Activated T-helper 1 cell treated with anti-CD3 and anti-CD28 coated beads, Interleukin-2, amount 50 U/mL, for 16 hours (primary cell): ENCODE data around the gene SORCS1.

Experiments
- DNase-seq, 2 donors: peaks; one replicate each; pipeline ENCODE4 v3.0.0-alpha.2; 2020; ENCODE audit warnings: low read depth in 1 of 2, low spot score in 1 of 2

SORCS1 gene

DNA sequence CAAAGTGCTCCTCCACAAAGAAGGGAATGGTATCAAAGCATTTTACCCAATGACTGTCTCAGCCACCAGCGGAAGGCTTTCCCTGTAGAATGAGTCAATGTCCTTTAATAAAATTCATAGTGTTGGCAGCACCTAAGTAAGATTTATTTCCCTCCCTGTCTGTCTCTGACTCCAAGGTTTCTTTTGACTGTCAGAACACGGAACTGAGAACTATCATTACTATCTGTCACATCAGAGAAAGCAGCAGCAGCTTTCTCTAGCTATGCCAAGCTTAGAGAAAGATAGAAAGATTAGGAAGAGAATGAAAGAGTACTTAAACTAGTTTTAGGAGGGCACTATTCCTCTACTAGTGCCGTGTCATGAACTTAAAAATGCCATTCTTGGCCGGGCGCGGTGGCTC is 400.1 kb downstream of the SORCS1 start:
- DNase-seq: no peak

DNA sequence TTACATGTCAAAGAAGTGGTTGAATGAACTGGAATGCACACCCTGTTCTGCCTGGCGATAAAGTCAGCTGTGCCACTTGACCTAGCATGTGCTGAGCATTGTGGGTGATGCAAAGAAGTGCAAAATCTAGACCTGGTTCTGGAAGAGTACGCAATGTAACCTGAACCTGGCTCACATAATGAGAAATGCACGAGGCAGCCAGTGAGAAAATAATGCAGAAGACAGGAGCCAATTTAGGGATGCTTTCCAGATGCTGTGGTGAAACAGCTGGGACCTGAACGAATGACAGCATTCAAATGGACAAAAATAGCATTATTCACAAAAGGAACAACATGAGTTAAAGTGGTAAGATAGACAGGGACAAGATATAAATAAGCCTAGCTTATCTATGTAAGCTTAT is 402.6 kb downstream of the SORCS1 start:
- DNase-seq: no peak

DNA sequence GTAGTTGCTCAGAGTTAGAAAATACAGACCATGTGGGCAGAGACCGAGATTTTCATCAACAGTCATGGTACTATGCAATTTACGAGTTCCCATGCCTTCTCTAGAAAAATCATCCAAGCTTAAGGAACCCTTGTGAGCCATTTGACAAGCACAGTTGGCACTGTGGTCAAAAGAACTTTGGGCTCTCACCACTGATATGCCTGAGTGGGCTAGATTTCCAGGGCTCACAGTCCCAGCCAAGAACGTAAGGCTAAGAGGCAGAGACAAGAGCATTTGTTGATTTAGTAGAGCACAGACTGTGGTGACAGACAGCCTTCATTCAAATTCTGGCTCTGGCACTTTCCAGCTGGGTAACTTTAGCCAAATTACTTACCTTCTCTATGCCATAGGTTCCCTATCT is 407.0 kb downstream of the SORCS1 start:
- no peak for DNase-seq

DNA sequence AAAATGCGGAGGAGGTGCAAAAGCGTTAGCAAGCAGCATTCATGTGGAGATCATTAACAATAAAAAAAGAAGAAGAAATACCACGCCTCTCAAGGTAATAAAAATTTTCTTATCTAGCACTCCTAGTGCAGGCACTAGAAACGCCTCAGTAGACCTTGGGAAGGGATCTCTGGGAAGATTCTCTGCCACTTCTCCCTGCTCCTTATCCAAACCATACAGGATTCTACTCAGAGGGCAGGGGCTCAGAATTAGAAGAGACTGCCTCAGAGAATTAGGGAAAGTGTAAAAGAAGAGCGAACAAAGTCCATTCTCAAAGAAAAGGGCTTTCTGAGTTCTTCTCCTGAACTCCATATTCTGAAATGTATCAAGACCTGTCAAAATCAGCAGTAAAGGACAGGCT is 413.4 kb downstream of the SORCS1 start:
- no peak for DNase-seq

DNA sequence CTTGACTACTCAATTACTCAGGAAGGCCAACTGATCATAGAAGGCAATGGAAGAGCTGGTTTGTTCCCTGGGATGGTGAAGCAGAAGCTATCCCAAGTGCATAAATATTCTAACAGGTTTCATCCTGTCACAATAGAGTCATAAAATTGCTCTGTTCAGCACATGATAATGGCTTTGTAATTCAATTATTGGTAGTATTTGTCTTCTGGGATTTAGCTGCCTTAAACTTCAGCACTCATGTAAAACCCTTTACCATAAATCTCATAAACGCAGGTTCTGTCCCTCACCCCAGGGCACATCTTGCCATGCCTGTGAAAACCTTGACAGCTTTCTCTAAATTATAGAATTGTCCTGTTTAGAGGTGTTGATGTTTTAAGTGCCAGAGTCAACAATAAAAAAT is 417.6 kb downstream of the SORCS1 start:
- no peak for DNase-seq

DNA sequence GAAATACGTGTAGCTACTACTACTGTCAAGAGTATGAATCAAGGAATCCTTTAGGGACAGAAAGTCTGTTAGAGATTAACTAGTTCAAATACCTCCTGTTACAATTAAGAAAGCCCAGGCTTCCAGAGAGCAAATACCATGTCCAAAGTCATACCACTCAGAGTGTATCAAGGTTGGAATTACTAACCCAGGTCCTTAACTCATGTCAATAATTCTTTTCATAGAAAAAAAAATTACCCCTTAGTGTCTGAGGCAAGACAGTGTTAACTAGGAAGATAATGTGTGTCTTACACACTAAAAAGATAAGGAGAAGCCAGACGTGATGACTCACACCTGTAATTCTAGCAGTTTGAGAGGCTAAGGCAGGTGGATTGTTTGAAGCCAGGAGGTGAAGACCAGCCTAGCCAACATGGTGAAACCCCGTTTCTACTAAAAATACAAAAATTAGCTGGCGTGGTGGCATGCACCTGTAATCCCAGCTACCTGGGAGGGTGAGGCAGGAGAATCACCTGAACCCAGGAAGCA is 423.4 kb downstream of the SORCS1 start:
- DNase-seq: no peak

DNA sequence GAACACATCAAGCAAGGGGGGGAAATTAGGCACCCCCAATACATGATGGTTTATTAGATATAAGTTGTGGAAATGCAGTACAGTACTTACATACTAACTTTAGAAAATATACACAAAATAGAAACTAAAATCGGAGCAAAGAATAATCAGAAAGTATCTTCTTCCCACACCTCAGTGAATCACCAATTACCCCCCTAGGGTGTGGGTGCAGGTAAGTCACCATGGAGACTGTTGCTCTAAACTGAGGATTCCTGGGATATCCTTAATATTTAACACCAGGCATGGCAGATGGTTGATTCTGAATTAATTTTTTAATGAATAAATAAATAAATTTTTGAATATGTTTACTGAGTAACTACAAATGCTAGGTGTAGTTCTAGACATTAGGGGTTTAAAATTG is 424.4 kb downstream of the SORCS1 start:
- no peak for DNase-seq

DNA sequence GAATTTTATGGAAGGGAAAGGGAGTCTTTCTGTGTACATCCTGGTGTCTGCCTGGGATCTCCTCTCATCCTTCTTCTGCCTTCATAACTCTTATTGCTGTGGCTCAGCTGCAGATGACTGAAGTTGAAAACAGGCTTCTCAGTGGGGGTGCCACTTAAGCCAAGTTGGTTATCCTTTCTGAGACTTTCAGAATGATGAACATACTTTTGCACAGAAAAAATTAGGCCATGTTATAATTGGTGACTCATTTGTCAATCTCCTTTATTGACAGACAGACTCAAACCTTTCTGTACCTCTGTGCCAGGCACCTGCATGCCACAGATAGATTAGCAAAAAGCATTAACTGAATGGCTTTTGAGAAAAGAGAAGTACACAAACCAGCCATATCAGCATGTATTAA is 430.3 kb downstream of the SORCS1 start:
- DNase-seq: no peak

DNA sequence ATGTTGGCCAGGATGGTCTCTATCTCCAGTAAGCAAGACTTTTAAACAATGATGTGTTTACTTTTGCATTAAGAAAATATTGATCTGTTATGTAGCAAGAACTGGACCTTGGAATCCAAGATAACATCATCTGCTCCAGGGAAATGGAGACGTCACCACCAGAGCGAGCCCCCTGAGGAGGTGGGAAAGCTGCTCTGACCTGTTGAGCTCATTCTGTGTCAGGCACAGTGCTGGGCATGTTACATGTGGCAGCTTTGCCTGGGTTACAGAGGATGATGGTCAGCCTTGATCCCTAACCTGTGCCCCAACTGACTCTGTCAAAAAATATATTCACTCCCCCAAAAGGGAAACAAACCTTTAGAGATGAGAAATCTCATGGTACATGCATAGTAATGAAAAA is 436.3 kb downstream of the SORCS1 start:
- DNase-seq: no peak

DNA sequence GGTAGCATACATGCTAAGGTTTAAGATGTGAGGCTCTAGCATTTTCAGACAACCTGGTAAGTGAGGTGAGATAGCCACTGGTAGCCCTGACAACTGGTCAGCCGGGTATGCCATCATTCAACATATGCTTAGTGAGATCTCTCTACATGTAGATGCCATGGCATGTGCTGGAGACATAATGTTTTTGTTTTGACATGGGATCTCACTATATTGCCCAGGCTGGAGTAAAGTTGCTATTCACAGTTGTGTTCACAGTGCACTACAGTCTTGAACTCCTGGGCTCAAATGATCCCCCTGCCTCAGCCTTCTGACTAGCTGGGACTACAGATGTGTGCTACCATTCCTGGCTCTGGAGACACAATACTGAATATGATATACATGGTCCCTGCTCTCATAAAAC is 437.3 kb downstream of the SORCS1 start:
- no peak for DNase-seq

DNA sequence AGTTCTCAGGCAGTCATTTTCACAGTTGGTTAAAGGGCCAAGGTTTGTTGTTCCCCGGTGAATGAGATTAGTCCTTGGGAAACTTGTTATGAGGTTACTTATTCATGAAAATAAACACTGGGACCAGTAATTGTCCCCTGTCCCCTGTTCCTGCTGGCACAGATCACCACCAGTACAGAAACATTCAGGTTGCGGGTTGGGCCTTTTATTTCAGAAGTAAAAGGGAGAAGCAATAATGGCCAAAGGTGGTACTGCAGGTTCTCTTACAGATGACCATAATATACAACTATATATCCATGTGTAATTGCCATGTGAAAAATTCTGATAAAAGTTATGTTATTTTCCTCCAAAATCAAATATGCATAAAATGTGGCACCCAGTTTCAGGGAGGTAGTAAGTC is 442.0 kb downstream of the SORCS1 start:
- no peak for DNase-seq

DNA sequence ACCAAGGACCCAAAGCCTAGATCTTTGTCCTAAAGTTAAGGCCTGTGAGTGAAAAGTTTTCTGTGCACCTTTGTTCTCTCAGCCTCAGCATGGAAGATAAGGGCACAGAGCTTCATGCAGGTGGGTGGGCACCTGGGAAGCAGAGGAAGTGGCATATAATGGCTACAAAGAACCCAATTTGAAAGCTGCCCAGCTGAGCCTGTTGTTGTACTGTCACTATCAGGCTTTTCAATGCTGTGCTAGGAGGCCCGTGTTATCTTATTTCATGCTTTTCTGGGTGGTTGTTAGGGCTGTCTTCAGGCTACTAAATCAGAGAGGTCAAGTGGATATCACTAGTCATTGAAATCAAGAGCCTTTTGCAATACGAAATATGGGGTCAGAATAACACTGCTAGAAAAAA is 443.8 kb downstream of the SORCS1 start:
- DNase-seq: no peak

DNA sequence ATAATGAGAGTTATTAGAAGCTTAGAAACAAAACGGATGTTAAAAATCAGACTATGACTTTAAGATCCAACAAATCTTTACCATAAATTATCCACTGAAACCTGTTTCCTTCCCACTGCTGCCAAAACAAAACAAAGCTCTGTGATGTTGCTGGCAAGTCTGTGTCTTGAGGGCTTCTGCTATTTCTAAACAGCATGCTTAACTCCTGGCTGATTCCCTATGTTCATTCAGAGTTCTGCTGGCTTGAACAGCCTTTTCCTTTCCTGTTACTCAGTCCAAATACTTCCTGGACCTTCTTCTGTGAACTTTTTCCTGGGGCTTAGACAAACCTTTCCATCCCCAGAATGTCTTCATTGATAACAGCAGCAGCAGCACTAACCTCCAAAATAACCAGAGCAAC is 448.1 kb downstream of the SORCS1 start:
- DNase-seq: no peak

DNA sequence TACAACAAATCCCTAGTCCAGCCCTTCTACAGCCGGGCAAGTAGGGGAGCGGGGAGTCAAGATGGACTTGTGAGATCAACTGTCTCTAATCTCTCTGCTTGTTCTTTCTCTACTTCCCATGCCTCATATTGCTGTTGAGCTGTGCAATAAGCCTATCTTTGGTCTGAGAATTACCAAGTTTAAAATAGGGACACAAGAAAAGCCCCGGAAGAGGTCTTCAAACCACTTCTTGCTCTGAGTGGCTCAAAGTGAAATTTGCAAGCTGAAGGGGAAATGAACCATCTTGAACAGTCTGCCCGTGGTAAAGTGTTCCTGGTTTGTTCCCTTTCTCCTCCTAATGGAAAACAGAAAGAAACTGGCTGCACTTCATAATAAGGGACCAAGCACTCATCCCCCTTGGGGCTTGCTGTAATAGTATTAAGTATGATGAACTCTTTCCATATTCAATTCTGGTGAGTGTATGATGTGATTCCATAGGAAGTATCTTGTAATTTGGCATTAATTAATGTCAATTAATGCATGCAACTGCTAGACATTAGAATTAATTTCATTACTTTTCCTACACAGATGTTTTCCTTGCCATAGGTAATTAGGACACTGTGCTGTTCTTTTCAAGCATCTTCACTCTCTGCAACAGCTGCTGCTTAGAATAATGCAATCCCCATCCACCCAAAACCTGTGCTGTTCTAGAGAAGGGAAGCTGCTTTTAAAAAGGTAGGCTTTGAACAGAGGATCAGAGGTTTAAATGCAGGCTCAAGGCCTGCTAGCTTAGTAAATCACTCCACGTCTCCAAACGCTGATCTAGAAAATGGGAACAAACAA is 449.6 kb downstream of the SORCS1 start:
- DNase-seq: no peak

DNA sequence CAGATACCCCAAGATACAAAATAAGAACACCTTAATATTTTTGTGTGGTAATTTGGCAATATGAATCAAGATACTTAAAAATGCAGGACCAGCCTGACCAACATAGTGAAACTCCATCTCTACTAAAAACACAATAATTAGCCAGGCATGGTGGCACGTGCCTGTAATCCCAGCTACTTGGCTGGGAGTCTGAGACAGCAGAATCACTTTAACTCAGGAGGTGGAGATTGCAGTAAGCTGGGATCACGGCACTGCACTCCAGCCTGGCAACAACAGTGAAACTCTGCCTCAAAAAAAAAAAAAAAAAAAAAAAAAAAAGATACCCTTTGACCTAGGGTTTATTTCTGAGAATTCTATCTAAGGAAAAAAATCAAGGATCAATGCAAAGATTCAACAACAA is 450.7 kb downstream of the SORCS1 start:
- DNase-seq: no peak

DNA sequence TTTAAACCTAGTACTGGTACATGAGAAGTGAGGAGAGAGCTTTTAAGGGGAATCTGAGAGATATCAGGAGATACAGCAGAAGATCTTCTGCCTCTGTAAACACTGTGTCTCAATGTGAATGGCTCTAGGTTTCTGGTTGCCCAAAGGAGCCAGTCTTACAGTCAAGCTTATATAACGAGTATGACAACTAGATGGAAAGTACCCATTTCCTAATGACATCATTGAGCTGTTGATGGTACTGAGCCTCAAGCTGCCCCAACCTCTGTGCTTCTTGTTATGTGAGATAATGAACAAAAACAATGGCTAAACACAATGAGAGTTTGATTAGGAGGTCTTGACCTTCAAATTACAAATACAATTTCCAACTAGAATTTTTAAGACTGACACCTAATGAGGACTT is 451.5 kb downstream of the SORCS1 start:
- no peak for DNase-seq

DNA sequence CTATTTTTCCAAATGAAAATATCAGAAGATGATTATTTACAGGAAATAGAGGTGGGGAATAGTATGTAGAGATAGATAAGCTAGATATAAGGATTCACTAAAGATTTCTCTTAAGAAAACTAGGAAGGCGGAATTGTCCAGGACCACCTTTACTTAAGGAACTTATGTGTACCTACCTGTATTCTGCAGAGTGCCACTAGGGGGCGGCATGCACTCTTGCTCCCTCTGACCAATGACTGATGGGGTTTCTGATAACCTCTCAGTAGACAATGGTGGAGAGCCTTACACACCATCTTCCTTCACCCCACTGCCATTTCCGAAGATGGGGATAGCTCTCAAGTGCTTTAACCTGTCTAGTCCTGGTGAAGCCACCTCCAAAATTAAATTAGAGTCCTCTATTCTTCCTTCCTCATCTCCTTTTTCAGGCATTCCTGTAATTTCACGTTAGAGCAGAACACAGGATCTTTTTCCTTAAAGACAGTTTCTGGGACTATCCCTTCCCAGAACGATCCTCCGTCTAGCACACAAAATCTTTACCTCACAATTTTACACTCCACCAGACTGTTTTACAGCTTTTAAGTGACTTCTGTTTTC is 453.1 kb downstream of the SORCS1 start:
- no peak for DNase-seq

DNA sequence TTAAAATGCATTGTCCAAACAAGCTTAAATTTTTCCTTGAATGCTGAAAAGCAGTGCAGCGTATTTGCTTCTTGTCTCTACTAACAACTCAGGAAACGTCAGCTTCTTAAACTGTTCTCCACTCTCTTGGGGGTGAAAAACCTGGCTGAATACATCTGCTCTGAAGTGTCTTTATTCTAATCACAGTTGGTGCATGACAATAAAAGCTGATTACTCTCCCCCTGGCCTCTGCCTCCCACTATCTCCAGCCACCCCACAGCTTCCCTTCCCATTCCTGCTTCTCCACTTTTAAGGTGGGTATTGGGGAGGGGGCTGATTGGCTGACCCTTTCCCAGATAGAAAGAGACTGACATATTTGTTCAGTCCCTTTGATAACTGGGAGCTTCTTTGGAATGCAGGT is 456.0 kb downstream of the SORCS1 start:
- DNase-seq: no peak

DNA sequence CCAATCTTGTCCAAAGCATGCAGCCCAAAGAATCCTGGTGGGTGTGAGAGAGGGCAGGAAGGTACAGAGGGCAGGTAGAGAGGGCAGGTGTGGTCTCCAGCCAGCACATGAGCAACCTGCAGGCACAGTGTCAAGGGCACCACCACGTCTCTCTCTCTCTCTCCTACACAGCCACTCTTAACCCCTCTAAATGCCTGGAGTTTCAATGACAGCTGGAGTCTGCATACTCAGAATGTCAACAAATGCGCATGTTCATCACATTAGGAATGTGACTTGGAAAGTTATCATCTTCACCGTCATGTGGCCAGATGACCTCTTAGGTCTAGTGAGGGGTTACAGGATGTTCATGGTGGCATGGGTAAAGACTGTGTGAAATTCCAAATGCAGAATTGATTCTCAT is 456.8 kb downstream of the SORCS1 start:
- DNase-seq: no peak

DNA sequence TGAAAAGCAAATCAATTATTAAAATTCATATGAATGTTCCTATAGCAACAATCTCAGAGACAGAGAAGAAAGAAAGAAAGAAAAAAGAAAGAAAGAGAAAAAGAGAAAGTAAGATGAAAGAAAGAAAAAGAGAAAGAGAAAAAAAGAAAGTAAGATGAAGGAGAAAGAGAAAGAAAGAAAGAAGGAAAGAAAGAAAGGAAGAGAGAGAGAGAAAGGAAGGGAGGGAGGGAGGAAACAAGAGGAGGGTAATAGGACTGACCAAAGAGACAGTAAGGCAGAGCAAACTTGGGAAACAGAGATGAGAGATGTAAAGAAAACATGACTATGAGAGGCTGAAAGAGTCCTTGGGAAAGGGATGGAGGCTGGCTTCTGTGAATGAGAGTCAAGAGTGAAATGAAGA is 458.4 kb downstream of the SORCS1 start:
- no peak for DNase-seq

DNA sequence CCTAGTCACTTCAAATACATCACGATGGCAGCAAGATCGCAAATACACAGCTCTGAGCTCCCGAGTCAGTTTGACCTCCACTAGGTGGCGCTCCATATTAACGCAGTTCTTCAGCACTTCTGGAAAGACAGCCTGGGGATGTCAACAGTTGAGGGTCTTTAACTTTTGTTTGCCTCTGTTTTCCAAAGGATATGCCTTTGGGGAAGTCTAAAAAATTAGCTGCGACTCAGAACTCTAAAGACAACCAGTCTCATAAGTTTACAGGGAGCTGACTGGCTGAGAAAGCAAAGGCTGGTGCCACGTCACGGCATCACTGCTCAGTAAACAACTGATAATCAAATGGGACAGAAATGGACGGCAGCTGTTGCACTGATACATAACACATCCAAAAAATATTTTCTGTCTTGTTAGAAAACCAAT is 458.8 kb downstream of the SORCS1 start:
- DNase-seq: no peak

DNA sequence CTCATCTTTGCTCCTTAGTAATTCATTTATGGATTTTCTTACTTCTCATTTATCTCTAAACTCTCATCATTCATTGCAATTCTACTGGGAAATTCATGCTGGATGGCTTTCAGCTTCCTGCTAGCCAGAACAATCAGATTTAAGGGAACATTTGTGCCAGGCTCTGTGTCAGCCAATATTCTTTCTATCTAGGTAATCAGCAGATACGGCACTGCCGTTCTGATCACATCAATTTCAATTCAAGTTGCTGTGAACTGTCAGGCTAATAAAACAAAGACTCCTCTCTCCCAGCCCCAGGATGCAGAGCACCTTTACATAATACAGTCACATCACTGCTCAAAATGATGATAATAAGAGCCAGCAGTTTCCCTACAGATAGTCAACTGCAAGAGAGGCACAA is 468.3 kb downstream of the SORCS1 start:
- DNase-seq: no peak

DNA sequence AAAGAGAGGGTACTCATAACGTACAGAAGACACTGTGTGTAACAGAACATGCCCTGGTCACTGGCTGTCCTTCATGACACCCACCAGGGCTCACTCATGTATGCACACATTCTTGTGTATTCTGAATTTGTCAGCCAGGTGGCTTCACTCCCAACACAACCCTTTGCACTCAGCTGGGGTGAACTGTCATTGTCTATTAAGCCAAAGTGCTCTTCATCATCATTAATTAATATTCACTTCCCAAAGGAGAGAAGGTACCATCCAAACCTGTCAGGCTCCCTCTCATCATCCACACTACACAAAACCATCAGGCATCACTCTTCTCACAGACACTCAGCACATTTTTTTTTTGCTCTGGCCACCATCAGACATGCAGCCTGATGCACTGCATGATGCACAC is 469.8 kb downstream of the SORCS1 start:
- no peak for DNase-seq
